Activated CD4-positive, alpha-beta T cell treated with anti-CD3 and anti-CD28 coated beads, Interleukin-2, Interleukin-4, amounts not matched to agents 100 ng/mL and 50 ng/mL, durations not matched to agents 16 hours and 8 hours (primary cell): ENCODE results near the gene HAUS6.
"Not testable (repeated sequence)": the region's sequence is repeated elsewhere in the genome, so short reads cannot be mapped to it uniquely, and the experiment has no call there.

ENCODE experiments used
- DNase-seq: peaks from one replicate; pipeline ENCODE4 v3.0.0-alpha.2; 2020; ENCODE audit warnings: low spot score

HAUS6 gene

DNA sequence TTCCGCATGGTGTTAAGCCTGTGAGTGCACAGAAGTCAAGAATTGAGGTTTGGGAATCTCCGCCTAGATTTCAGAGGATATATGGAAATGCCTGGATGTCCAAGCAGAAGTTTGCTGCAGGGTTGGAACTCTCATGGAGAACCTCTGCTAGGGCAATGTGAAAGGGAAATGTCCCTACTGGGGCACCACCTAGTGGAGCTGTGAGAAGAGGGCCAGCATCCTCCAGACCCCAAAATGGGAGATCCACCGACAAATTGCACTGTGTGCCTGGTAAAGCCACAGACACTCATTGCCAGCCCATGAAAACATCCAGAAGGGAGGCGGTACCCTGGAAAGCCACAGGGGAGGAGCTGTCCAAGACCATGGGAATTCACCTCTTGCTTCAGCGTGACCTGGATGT lies 66.1 kb downstream of the HAUS6 start:
- DNase-seq = no peak

DNA sequence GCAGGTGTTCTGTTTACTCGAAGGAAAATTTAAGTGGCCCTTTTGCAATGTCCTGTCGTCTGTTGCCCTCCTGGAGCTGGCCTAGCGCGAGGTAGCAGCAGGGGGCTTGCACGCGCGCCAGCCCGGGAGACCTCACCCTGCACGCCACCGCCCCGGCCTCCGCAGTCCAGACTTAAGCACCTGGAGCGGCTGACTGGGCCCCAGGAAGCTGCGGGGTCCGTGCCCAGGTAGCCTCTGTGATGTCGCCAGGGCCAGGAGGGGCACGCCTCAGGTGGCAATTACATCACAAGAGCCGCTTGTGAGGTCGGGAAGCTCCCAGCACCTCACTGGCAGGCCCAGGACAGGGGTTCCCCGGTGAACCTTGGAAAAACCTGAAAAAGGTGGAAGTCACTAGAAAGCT lies 69.7 kb downstream of the HAUS6 start, which contains the start of gene SAXO1:
SAXO1 (minus strand) TSS at position 195 of the 400 bp plus-strand sequence. CDS start 301 bp downstream, outside the sequence.
- no peak for DNase-seq

DNA sequence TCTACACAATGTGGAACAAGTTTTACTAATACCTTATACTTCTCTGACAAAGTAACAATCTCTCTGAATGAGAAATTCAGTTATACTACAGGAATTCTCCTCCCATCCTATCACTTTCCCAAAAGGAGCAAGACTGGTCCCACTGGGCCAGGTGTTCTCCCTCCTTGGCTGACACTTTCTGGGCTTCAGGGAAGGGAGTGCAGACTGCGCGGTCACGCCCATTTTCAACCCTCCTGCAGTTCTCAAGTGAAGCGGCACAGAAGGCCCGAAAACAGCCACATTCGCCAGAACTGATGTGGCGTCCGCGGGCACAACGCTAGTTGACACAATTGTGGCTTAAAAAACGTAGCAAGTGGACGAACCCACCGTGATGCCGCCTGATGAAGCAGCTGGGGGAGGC lies 70.3 kb downstream of the HAUS6 start:
- no peak for DNase-seq

DNA sequence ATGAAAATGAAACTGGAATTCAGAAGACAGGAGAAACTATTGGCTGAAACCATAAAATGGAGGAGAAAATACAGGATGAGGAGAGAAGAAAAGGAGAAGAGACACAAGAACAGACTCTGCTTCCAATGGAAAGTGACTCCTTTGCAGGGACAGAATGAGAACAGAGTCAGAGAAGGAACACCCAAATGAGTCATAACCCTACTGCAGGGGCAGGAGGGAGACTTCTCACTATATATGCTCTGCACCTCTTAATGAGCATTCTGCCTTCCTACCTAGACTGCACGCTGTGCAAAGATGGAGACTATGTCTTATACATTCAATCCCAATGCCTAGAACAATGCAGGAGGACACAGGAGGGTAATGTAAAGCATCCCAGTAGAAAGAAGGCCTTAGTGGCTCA lies 71.8 kb downstream of the HAUS6 start:
- peak; percentile 27 for DNase-seq

DNA sequence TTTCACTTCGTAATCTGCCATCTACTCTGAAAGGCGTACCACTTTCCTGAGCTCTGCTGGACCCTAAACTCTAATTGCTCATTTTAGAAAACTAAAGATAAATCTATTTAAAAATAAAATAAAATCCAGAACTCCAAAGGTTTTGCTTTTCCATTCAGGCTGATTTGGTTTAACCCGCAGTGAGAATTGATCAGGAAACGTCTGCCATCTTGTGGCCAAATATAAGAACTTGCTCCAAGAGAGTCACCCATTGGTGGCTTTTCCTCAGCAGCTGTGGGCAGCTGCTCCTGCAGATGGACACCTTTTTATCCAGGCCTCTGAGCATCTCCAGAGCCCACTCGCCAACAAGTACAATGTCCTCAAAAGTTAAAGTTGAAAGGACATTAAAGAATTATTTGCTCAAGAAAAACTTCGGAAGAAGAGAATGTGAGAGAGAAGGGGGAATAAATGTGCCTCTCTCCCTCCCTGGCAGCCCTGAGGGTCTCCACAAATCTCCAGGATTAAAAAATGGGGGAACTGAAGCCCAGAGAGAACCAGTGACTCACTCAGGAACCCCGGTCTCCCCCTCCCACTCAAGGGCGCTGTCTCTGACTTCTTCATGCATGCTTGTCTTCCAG lies 73.8 kb downstream of the HAUS6 start:
- peak; percentile 51 for DNase-seq

DNA sequence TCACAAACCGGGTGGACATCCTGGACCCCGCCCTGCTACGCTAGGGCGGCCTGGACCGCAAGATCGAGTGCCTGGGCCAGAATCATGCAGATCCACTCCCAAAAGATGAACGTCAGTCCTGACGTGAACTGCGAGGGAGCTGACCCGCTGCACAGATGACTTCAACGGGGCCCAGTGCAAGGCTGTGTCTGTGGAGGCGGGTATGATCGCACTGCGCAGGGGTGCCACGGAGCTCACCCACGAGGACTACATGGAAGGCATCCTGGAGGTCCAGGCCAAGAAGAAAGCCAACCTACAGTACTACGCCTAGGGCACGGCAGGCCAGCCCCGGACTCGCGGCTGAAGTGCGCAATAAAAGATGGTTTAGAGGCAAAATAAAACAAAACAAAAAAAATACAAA lies 74.9 kb downstream of the HAUS6 start:
- no peak for DNase-seq

DNA sequence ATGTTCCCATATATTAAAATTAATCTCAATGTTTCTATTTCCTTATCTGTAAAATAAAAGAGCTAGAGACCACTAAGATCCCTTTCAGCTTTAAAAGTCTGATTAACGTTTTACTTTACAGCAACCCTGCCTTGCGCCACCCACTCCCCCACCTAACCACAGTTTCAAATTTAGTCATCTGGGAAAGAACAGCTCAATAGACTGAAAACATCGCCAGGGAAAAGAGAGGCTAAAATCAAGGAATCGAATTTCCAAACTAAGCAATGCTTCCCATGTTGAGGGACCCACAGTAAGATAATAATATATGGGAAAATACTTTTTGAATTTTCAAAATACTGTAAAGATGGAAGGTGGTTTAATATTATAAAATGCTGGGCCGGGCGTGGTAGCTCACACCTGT lies 76.3 kb downstream of the HAUS6 start:
- DNase-seq = no peak

DNA sequence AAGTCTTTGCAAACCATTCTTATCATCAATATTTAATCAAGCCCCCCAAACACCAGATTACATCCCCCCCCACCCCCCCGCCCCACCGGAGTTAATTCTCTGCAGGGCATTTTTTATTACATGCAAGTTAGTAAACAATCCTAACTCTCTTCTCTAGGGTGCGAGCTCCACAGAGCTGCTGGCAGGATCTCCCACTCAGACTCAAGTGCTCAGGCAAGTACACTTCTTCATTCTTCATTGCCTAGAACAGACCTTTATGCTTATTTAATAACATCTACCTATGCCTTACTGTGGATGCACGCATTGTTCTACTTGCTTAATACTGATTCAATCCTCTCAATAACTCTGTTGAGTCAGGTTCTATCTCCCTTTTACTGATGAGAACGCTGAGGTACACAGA lies 79.6 kb downstream of the HAUS6 start:
- DNase-seq = no peak

DNA sequence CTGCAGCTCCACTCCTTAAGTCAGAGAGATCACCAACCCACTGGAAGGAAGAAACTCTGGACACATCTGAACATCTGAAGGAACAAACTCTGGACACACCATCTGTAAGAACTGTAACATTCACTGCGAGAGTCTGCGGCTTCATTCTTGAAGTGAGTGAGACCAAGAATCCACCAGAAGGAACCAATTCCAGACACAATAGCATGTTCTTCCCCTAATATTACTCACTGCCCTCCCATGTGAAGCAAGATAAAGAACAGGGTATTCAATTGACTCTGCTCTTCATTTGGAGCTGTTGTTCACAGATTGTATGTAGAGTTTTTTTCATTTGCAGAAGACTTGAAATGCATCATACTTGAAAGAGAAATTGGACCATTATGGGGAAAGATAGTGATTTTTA lies 80.5 kb downstream of the HAUS6 start:
- peak; percentile 27 for DNase-seq

DNA sequence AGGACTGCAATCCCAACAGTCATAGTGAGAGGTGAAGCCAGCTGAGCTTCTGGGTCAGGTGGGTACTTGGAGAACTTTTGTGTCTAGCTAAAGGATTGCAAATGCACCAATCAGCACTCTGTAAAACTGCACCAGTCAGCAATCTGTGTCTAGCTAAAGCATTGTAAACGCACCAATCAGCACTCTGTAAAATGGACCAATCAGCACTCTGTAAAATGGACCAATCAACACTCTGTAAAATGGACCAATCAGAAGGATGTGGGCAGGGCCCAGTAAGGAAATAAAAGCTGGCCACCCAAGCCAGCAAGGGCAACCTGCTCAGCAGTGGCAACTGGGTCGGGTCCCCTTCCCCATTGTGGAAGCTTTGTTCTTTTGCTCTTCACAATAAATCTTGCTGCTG lies 81.1 kb downstream of the HAUS6 start:
- not testable (repeated sequence) for DNase-seq

DNA sequence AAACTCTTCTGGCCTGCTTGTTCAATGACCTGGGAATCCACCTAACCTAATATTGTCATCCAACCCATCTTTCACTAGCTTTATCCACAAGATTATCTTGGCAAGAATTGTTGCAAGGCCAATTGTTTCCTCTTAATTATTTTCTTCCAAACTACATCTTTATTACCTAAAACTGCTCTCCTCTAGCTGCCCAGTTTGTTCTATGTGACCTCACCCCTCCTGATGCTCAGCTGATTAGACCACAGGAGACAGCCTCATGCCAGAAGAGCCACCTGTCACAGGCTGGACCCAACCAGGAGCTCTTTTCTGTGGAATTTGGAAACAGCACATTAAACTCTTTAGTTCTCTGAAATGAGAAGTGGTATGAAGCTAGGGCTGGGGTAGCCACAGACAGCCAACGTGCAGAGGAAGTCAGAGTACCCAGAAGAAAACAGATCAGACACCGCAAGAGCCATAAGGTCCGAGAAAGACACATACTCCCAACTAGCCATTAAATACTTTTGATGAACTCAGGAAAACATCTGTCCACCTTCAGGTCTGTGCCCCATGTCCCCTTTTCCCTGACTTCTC lies 81.7 kb downstream of the HAUS6 start:
- DNase-seq = no peak

DNA sequence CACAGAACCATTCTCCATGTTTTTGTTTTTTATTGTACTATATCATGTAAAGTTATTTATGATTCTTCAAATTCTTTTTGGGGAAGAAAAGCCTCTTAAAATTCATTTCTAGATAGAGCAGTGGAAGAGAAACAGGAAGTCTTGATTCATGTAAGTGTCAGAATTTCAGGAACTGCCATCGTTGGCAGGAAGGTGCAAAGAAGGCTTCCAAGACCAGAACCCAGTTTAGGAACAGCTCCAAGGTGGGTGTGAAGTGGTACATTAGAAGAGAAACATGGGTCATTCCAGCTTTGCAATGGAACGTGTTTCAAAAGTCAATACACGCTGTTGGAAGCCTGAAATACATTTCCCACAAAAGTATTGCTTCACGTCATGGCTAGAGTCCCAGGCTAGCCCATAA lies 84.5 kb downstream of the HAUS6 start:
- DNase-seq = no peak

DNA sequence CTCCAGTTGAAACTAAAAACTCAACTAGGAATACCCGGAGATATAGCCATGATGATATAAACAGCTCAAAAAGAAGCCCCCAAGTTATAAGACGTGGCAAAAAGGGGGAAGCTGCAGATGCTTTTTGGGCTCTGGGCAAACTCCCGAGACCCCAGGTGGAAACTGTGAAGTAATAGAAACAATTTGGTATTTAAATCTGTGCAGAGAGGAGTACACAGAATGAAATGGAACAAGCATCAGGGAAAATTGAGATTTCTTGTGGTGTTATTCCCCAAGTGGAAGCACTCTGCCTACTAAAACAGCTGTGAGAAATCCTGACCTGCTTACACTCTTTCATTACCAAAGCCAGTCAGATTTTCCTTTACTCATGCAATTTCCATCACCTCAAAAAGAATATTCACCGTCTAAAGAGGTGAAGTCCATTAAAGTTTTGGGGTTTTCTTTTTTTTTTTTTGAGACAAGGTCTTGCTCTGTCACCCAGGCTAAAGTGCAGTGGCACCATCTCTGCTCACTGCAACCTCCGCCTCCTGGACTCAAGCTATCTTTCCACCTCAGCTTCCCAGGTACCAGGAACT lies 93.2 kb downstream of the HAUS6 start:
- DNase-seq = no peak
